OCI-LY1 (cell line): ENCODE measurements around the gene TTLL5.

Source experiments
- EZH2 ChIP-seq: fragments of 200-600 bp; sonication (generic), shearing (Covaris generic); IDR thresholded peaks from 2 replicates; pipeline ENCODE4 v1.8.0; 2017; ENCODE audit warnings: borderline replicate concordance, mixed run types, mild to moderate bottlenecking, antibody characterized with exemption, low read length, moderate library complexity, mixed read lengths
- TF ChIP-seq, protein P1 (sequence below): fragments of 200-600 bp; sonication (generic), shearing (Covaris generic); IDR thresholded peaks from 2 replicates; pipeline ENCODE4 v1.5.1; 2017; ENCODE audit warnings: mild to moderate bottlenecking, antibody characterized with exemption, low read length, moderate library complexity, mixed read lengths

GRCh38 chr14:75732888-75733287 is 71.8 kb downstream of the TTLL5 start:
- TF ChIP-seq, protein P1, sequence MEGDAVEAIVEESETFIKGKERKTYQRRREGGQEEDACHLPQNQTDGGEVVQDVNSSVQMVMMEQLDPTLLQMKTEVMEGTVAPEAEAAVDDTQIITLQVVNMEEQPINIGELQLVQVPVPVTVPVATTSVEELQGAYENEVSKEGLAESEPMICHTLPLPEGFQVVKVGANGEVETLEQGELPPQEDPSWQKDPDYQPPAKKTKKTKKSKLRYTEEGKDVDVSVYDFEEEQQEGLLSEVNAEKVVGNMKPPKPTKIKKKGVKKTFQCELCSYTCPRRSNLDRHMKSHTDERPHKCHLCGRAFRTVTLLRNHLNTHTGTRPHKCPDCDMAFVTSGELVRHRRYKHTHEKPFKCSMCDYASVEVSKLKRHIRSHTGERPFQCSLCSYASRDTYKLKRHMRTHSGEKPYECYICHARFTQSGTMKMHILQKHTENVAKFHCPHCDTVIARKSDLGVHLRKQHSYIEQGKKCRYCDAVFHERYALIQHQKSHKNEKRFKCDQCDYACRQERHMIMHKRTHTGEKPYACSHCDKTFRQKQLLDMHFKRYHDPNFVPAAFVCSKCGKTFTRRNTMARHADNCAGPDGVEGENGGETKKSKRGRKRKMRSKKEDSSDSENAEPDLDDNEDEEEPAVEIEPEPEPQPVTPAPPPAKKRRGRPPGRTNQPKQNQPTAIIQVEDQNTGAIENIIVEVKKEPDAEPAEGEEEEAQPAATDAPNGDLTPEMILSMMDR: no peak
- TF ChIP-seq EZH2: no peak
